RCC 7860 (cell line): Measurements from ENCODE around the gene ADAMTSL3.
"Not testable (repeated sequence)": the region's sequence is repeated elsewhere in the genome, so short reads cannot be mapped to it uniquely, and the experiment has no call there.

ENCODE experiments used
- DNase-seq: peaks from one replicate; pipeline ENCODE4 v3.0.0-alpha.2; 2015; ENCODE audit warnings: low spot score
- FAIRE-seq: peaks from 2 replicates; lab custom pipeline; 2012; peaks lifted over from hg19 to GRCh38; lab: Jason Lieb, UNC

The ADAMTSL3 gene

DNA sequence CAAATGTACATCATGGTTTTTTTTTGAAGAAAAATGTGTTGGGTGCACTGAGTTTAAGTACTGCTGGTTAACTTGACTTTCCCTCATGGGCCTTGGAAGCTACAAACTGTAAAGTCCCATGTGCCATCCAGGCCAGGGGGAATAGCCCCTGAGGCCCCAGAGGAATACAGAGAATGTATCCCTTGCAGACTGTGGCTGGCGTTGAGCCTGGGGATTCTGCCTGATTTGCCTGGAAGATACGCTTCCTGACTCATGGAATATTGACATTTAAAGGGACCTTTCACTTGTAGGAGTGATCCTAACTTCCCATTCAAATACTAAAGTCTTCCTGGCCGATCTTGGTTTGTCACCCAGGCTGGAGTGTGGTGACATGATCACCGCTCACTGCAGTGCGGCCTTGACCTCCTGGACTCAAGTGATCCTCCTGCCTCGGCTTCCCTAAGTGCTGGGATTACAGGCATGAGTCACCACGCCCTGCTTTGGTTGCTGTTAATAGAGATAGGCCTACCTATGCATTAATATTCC is 42.0 kb downstream of the ADAMTSL3 start:
- FAIRE-seq (peak; percentile 73), DNase-seq (peak; percentile 64)

DNA sequence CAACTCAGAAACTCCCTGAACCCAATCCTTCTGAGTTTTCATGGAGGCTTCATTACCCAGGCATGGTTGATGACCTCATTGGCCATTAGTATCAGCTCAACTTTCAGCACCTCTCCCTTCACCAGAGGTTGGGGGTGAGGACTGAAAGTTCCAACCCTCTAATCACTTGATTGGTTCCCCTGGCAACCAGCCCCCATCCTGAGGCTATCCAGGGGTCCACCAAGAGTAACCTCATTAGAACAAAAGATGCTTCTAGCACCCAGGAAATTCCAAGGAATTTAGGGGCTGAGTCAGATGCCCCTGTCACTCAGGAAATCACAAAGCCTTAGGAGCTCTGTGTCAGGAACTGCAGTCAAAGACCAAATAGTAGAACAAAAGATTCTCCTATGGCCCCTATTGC is 43.8 kb downstream of the ADAMTSL3 start:
- FAIRE-seq: no peak

DNA sequence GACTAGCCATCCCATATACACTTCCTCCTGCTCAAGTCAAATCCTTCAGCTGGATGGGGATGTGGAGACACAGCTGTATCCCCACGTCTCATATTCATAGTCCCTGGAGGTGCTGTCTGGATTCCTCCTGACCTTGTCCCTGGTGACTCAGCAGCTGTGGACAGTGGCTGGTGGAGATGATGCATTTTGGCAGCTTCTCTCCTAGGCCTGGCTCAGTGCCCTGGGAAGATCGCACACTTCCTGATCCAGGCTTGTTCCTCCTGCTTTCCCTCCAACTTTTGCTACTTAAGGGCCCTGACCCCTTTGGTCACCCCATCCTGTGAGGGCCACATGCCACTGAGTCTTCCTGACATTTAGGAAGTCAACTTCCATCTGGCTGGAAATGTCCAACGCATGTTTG is 44.4 kb downstream of the ADAMTSL3 start:
- DNase-seq (peak; percentile 90), FAIRE-seq (peak; percentile 88)

More for the DNA sequence above, 43.8 kb downstream of the ADAMTSL3 start:
- peak; percentile 81 for DNase-seq

DNA sequence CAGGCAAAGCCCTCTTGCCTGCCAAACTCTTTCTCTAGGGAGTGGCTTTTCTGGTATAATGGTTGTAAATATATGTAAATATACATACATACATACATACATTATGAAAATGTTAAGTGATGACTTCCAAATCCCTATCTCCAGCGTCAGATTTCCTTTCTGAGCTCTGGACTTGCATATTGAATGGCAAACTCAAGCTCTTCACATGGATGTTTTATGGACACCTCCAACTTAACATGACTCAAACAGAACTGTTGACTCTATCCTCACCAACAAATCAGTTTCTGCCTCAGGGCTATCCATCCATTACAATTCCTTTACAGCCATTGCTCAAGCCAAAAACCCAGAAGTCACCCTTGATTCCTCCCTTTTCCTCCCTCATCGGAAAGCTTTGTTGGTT is 45.1 kb downstream of the ADAMTSL3 start:
- DNase-seq (no peak), FAIRE-seq (no peak)

DNA sequence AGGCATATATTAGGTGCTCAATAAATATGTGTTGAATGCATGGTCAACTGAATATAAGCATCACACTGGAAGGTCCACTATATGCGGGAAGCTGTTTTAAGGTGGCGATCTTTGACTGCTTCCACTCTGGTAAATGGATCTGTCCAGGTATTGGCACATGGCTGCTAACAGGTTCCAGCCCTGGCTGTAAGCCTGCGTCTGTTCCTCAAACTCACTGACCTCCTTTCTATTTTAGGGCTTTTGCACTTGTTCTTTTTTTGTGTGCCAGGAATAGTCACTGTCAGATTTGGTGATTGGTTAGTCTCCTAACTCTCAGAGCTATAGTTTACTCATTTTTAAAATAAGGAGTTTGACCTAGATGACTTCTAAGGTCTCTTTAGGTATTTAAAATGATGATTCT is 46.2 kb downstream of the ADAMTSL3 start:
- DNase-seq (no peak), FAIRE-seq (no peak)

DNA sequence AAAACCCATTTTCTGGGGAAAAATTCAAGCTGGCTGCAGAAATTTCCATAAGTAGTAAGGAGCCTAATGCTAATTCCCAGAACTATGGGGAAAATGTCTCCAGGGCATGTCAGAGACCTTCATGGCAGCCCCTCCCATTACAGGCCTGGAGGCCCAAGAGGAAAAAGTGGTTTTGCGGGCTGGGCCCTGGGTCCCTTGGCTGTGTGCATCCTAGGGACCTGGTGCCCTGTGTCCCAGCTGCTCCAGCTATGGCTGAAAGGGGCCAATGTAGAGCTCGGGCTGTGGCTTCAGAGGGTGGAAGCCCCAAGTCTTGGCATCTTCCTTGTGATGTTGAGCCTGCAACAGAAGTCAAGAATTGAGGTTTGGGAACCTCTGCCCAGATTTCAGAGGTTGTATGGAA is 48.4 kb downstream of the ADAMTSL3 start:
- DNase-seq, FAIRE-seq: not testable (repeated sequence)

DNA sequence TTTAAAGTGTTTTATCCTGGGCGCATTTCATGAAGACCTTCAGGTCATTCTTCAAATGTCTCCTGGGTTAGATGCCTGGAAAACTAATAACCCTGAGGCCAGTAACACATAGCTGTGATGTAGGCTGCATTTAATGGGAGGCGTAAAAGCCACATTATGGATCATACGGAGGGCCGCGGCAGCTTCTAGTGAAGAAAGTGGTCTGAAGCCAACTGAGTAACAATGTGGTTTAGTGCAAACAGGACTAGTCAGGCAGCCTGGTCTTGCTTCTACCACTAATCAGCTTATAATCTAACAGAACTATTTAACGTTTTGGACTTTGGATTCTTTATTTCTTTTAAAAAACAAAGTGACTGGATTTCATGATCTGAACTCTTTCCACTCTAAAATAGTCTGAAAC is 54.4 kb downstream of the ADAMTSL3 start:
- DNase-seq (peak; percentile 48), FAIRE-seq (peak; percentile 77)

DNA sequence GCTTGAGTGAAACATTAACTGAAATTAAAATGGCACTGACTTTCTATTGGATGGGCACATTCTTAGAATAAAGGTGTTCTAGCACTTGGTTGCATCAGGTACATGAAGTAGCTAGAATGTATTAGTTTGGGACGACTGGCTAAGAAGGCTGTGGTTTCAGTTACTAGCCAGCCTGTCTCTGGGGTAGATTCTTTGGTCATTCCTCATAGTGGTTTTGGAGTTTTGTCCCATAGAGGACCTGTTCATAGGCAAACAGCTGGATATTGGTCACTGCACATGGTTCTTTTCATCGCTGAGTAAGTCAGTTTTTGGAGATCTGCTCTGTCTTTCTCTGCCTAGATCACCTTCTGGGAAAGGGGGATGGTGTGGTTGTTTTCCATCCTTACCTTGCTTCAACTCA is 55.3 kb downstream of the ADAMTSL3 start:
- FAIRE-seq (peak; percentile 97), DNase-seq (peak; percentile 92)

DNA sequence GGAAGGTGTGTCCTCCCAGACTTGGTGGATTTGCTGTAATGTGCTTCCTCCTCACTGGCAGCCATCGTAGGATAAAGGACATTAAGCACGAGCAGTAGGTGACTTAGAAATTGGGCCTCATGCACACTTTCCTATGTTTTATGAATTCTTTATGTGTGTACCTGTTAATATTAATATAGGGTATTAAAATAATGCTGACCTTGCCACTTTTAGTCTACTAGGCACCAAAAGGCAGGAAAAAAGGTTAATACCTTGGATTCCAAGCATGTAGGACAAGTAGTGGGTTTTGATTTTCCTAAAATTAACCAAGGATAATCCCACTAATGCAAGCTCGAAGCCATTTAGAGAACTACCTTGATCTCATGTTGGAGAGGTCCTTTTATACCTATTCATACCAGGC is 55.9 kb downstream of the ADAMTSL3 start:
- FAIRE-seq (no peak), DNase-seq (no peak)

DNA sequence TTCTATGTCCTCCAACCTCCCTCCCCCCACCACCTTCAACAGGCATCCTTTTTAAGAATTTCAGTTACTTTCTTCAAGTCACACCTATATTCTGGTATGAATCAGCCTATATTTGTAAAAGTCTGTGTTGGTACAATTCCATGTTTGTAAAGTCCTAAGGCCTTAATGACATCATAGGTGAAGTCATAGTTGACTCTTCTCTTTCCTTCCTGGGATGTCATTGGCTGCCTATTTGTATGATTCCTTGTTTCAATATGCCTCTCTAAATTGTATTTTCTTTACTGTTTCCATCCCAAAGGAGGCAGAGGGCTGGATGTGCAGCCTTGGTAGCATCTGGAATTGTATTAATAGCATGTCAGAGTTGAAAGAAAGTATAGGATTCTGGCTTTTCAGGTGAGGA is 56.5 kb downstream of the ADAMTSL3 start:
- no peak for FAIRE-seq
- no peak for DNase-seq

DNA sequence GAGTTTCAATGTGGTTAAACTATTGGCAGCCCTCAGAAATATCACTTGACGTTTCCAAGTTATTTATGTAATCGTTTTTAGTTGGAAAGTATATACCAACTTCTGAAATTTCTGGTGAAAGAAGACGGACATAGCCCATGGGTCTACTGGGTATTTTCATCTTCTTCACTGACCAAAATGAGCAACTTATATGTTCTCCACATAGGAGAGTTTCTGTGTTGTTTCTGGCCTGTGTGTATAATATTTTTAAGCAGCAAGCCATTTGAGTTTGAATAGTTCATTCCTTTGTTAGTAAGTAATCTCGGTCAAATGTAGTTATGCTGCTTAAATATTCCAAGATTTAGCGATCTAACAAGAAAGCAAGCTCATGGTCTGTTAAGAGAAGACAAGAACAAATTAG is 57.3 kb downstream of the ADAMTSL3 start:
- DNase-seq: no peak
- FAIRE-seq: no peak

DNA sequence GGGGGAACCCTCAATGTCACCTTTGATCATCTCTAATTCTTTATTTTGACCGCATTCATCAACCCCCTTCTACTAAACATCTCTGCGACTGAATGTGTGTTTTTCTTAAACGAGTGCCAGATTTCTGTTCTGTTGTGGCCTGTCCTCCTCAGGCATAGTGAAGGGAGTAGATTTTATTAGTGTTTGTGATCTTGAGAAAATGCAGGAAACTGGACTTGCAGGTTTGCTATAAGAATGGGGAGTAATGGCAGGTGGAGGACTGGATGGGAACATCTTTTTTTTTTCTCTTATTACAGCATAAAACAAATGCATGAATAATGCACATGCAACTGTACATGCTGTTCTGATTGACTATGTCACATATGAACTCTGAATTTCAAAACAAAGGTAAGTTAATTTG is 59.3 kb downstream of the ADAMTSL3 start:
- no peak for DNase-seq
- no peak for FAIRE-seq

DNA sequence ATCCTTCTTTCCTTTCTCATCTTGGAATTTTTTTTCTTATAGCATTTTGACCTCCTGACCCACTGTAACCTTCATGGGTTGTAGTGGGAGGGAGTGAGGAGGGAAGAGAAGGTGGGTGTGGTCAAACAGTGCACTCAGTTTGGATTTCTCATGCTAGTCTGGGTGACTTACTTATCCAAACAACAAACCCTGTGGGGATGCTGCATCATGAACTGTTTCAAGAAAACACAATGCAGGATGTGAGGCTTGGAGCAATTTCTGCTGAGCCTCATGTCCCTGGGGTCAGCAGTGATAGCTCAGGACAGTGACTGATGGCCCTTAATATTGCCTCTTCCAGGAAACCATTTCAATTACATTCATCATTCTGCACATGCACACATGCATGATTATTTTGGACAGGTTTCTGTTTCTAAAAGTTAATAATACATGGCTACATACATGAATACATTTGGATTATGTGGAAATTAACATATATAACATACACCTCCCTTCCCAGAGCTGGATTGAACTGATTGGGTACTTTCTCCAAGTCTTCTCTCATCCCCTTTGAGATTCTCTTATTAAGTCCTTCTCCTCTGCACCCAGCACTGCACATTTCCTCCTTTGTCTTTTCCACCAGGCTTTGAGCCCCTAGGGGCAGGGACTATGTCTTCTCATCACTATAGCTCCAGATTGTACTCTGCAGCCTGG is 61.2 kb downstream of the ADAMTSL3 start:
- no peak for DNase-seq
- no peak for FAIRE-seq

DNA sequence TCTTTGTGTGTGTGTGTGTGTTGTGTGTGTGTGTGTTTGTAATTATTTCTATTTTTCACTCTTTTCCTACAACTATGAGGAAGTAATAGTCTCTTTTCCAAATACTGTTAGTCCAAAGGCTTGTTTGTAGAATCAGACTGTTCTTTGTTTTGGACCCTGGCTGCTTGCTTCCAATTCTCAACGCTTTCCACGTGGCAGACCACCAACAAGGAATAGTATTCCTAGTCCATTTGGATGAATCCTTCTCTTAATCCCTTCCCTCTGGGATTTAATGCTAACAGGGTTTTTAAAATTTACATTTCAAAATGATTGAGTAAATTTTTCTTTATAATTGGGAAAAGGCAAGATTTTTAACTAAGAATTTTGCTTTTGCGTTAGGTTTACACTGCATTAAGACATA is 62.7 kb downstream of the ADAMTSL3 start:
- DNase-seq: no peak

DNA sequence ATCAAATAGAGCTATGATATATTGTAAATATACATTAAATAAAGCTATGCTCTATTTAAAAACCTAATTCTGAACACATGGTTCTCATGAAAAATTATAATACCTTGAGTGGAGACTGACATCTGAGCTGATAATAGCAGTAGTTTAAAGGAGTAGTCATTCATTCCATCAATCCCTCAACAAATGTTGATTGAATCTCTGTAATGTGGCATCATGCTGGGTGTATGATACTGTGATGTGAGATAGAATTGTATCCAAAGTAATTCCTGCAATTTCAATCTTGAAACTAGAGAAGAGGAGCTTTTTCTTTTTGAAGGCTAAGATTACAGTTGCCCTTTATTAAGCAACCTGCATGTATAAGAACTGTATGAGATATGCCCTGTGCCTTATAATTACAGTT is 63.1 kb downstream of the ADAMTSL3 start:
- no peak for DNase-seq
- no peak for FAIRE-seq

More for the DNA sequence above, 62.7 kb downstream of the ADAMTSL3 start:
- no peak for FAIRE-seq

DNA sequence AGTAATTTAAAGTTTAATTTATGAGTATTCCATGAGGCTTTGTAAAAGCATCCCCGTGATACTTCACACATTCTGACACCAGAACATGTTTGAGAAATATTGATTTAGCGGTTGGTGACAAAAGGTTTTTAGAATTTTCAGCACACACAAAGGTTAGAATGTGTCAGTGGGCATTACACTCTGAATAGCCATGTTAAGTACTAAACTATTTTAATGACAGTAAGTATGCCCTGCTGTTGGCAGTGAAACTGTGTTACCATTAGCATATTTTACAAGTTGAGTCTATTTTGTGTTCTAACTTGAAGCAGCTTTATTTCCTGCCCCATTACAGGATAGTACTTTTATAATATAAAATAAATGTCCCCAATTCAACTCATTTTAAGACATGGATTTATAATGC is 66.5 kb downstream of the ADAMTSL3 start:
- no peak for FAIRE-seq
- no peak for DNase-seq

DNA sequence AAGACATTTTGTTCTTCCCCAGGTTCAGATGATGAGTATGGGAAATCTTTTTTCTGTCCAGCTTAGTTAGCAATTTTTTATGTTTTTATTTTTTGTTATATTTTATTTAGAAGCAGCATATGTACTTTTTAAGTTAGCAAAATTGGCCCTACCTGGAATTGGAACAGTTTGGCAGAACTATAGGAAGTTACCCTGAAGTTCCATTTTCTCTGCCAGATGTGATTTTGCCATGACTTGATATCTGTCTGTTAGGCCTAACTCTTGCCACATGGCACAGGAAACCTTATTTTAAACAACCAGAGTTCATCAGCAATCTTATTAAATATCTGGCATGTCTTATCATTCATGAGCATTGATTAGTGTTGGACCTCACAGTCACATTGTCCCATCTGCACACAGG is 67.1 kb downstream of the ADAMTSL3 start:
- no peak for DNase-seq
- FAIRE-seq: no peak

DNA sequence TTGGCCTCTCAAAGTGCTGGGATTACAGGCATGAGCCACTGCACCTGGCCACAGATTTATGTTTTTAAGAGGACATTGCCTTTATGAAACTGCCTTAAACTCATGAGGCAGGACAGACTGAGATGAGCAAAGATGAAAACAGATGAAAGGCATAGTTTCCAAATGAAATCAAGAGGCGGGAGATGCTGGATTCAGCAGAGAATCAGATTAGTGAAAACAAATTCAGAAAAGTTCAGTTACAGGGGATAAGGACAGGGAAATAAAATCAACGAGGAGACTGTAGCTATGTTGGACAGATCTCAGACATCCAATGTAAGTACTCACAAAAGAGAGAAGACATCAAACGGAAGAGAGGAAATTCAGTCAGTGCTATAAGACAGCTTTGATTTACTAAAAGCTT is 68.1 kb downstream of the ADAMTSL3 start:
- FAIRE-seq (no peak), DNase-seq (no peak)

DNA sequence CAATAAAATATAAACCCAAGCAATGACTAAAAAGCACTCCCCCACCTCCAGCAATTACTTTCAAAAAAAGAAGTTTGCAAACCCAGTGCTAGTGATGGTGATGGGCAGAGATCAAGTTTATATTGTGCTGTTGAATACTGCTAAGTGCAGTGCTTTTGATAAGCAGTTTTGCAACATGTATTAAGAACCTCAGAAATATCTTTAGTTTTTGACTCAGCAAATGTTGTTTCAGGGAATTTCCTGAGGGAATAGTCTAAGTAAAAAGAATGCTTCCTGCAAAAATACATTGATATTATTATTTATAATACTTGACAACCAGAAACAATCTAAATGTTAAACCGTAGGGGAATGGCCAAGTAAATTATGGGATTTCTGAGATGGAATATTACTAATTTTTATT is 69.3 kb downstream of the ADAMTSL3 start:
- FAIRE-seq: no peak

DNA sequence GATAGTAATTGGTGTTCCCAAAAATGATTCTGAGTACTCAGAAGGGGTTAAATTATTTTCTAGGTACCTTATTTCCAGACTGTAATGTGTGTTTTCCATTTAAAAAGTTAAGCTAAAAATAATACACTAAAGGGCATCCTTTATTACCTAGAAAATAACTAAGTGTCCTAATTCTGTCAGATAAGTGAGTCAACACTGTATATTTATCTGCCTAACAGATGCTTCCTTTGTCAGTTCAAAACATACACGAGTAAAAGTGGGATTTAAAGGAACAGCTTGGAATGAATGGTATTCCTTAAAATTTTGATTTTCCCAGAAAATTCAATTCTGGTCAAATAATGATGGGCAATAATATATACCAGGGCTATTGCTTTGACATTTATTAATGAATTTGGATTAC is 78.3 kb downstream of the ADAMTSL3 start:
- DNase-seq (no peak), FAIRE-seq (no peak)

More for the DNA sequence above, 69.3 kb downstream of the ADAMTSL3 start:
- no peak for DNase-seq

DNA sequence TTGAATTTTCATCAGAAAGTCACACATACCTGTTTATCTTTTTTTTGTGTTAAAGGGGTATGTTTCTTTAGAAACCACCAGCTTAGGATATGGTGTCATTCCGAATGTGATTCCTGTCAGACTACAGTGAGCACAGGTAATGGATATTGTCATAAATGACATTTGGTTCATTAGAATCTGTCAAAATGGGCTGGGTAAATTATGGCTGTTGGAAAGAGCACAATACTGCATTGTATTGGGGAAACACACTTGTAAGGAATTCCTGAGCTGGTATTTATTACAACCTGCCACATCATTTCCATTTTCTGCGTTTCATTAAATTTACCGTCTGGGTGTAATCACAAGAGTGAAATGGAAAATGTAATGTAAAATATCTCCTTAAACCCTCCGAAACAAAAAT is 78.8 kb downstream of the ADAMTSL3 start:
- FAIRE-seq (no peak), DNase-seq (no peak)

DNA sequence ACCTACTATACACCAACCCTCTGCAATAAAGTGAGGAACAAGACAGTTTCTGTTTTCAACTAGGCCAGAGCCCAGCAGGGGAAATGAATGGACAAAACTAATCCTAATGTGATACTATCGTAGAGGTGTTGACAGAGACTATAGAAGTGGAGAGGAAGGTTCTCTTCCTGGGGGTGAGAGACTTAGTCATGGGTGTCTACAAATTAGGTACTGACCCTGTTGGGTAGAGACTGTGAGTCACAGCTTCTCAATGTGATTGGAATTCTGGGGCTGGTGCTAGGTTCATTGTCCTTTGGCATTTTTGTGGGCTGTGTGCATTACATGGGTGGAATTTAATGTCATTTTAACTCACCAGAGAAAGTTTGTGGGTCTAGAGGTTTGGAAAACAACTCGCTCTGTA is 79.3 kb downstream of the ADAMTSL3 start:
- peak; percentile 96 for FAIRE-seq
- peak; percentile 93 for DNase-seq

DNA sequence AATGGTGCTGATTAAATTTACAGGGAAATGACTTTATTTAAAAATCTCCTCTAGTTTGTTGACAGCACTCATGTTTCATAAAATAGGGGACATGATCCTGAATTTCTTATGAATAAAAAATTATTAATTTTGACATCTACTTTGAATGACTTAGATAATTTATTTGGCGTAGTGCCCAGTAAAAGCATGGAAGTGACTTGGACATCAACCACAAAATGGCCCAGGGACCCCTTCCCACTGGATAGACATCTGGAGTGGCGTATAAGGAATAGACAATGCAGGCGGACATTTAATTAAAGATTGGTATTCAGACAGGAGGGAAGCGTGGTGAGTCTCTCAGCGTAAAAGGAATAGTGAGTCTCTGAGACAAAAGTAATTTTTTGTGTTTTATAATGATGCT is 79.8 kb downstream of the ADAMTSL3 start:
- FAIRE-seq (no peak), DNase-seq (peak; percentile 11)
